K562 (cell line): ENCODE data around the gene HLTF. TPM values are rescaled to one million over a fixed set of nuclear protein-coding genes. Genes with fewer than 3 reads are reported as not detected.

Source experiments
- CBX2 ChIP-seq: fragments of 200-600 bp; sonication (generic); IDR thresholded peaks from one replicate; pipeline ENCODE4 v1.6.1; 2012; ENCODE audit warnings: mild to moderate bottlenecking, low read length, inconsistent platforms; ENCODE audit not compliant: insufficient read depth, poor library complexity, severe bottlenecking
- CHCHD3 ChIP-seq: fragments of 250-450 bp; sonication (Bioruptor Pico); IDR thresholded peaks from 2 replicates; pipeline ENCODE4 v2.1.2; 2022; ENCODE audit warnings: mild to moderate bottlenecking
- DNMT1 ChIP-seq: fragments of 450-650 bp; IDR thresholded peaks from 2 replicates; pipeline ENCODE4 v1.6.1; 2016; ENCODE audit warnings: antibody characterized with exemption, mild to moderate bottlenecking
- EWSR1 ChIP-seq: fragments of 450-650 bp; IDR thresholded peaks from 2 replicates; pipeline ENCODE4 v1.6.1; 2018; ENCODE audit warnings: borderline replicate concordance, mild to moderate bottlenecking, low read depth, moderate library complexity; ENCODE audit not compliant: partially characterized antibody
- FOSL1 ChIP-seq: fragments of 200-800 bp; sonication (Bioruptor generic); conservative IDR thresholded peaks from 2 replicates; pipeline ENCODE4 v1.6.1; 2016; ENCODE audit warnings: missing genetic modification characterization, missing compliant biosample characterization
- FOXK2 ChIP-seq, 2 experiments: fragments of 450-650 bp; IDR thresholded peaks in 1 of 2; conservative IDR thresholded peaks in 1 of 2; 2 replicates each; pipeline ENCODE4 v1.6.1; 2016; ENCODE audit warnings: low read depth in 2 of 2, mild to moderate bottlenecking in 1 of 2
- HCFC1 ChIP-seq: IDR thresholded peaks from 2 replicates; pipeline ENCODE4 v1.6.1; 2012; ENCODE audit warnings: low read depth, low read length, improper control_type of control experiment
- HSF4 ChIP-seq: fragments of 250-450 bp; sonication (Bioruptor Pico); IDR thresholded peaks from 2 replicates; pipeline ENCODE4 v2.1.2; 2022; ENCODE audit warnings: mild to moderate bottlenecking, moderate library complexity, borderline replicate concordance
- RBM14 ChIP-seq: fragments of 200-400 bp; formaldehyde crosslinking; IDR thresholded peaks from 2 replicates; pipeline ENCODE4 v1.6.1; 2018; ENCODE audit warnings: low read depth, mild to moderate bottlenecking, low read length, moderate library complexity, borderline replicate concordance; ENCODE audit not compliant: insufficient read depth
- SP2 ChIP-seq: IDR thresholded peaks from 2 replicates; pipeline ENCODE4 v1.6.1; 2011; ENCODE audit warnings: mild to moderate bottlenecking, low read depth, low read length, moderate library complexity; ENCODE audit not compliant: poor library complexity, severe bottlenecking; ENCODE audit errors: extremely low read depth
- TAF1 ChIP-seq: IDR thresholded peaks from 2 replicates; pipeline ENCODE4 v1.6.1; 2011; ENCODE audit warnings: mild to moderate bottlenecking, low read length, moderate library complexity; ENCODE audit not compliant: insufficient read depth, control insufficient read depth, severe bottlenecking; ENCODE audit errors: extremely low read depth
- TCFL5 ChIP-seq: fragments of 250-450 bp; sonication (Bioruptor Pico); conservative IDR thresholded peaks from 2 replicates; pipeline ENCODE4 v1.6.1; 2021; ENCODE audit warnings: mild to moderate bottlenecking, moderate library complexity, matching md5 sums
- ZFP36 ChIP-seq: fragments of 150-350 bp; IDR thresholded peaks from 2 replicates; pipeline ENCODE4 v1.6.1; 2018; ENCODE audit warnings: low read length, low read depth; ENCODE audit not compliant: partially characterized antibody
- ZNF282 ChIP-seq: sonication (generic); formaldehyde crosslinking; IDR thresholded peaks from 2 replicates; pipeline ENCODE4 v1.8.1; 2023; ENCODE audit warnings: missing genetic modification reagents
- ZNF41 ChIP-seq: fragments of 250-450 bp; sonication (Bioruptor Pico); conservative IDR thresholded peaks from 2 replicates; pipeline ENCODE4 v1.4.0; 2020; ENCODE audit warnings: mild to moderate bottlenecking
- polyA plus RNA-seq, 8 experiments: library from polyadenylated mRNA; depleted of rRNA in 4 of 8; stranded (reverse) in 5 of 8; unstranded in 3 of 8; fragments of >200 nt; fragmentation: Nextera tagmentation in 2 of 8; fragmentation: Illumina TruSeq in 1 of 8; extraction: Ambion mirVana in 2 of 8; extraction: Trizol in 1 of 8; gene quantifications; 2 replicates each; pipeline versions ENCODE4 v1.2.1 to v1.2.3, GENCODE V29; 2011 to 2014; ENCODE audit warnings: inconsistent platforms in 1 of 8, missing spikeins in 1 of 8
- total RNA-seq, 7 experiments: library from RNA; depleted of rRNA in 6 of 7; stranded (reverse); fragments of >200 nt in 6 of 7; fragmentation: Illumina TruSeq in 2 of 7; extraction: Trizol in 2 of 7; gene quantifications; 2 replicates each; pipeline versions ENCODE4 v1.2.1 to v1.2.3, GENCODE V29; 2011 to 2021; ENCODE audit warnings: low replicate concordance in 1 of 7
- TF ChIP-seq, protein P1 (sequence below): fragments of 250-450 bp; sonication (Bioruptor Pico); IDR thresholded peaks from 2 replicates; pipeline ENCODE4 v1.5.0; 2021; ENCODE audit warnings: mild to moderate bottlenecking, borderline replicate concordance
- TF ChIP-seq, protein P2 (sequence below), 2 experiments: fragments of 450-650 bp; conservative IDR thresholded peaks; 2 replicates each; pipeline ENCODE4 v1.6.1; 2017; ENCODE audit warnings: mild to moderate bottlenecking in 2 of 2, moderate library complexity in 2 of 2
- TF ChIP-seq, protein P3 (sequence below): fragments of 450-650 bp; IDR thresholded peaks from 2 replicates; pipeline ENCODE4 v1.6.1; 2018; ENCODE audit not compliant: partially characterized antibody

Gene HLTF
- total and polyA plus RNA-seq, 9 of the 15 experiments (the other 6 are each of a cell fraction or from before 2014, with no cell fraction given): 35.1 to 82.4 (median 50.4) TPM

DNA sequence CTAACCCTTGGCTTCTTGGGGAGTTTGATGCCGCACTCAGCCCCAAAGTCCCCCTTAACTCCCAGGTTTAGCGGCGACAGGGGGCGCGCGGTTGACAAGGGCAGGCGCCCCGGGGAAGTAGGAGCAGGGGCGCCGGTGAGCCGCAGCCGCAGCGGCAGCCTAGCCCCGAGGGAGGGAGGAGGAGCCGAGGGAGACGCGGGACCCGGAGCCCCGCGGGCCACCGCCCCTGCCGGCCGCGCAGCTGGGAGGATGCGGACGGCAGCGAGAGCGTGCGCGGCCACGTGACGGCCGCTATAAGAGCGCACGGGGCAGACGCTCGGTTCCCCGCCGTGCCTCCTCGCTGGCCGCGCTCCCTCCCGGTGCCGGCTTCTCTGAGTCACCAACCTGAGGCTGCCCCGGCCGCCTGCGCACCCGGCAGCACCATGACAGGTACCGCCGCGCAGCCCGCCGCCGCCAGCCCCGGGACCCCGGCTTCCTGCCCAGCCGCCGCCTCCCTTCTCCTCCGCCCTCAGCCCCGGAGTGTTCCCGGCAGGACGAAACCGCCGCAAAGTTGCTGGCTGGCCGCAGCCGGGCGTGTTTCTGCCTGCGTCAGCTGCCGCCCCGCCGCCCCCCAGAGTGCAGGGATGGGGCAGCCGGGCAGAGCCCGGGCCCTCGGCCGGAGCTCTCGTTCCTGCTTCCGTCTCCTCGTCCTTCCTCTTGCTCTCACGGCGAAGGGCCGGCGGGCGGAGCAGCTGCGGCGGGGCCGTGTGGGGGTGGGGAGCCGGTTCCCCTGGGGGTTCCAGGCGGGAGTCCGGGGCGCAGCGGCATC is 94.9 kb downstream of the HLTF start, which contains the start of gene GYG1 (continued):
- TF ChIP-seq HCFC1 (no peak), EWSR1 (no peak), HSF4 (CRISPR knock-in tag) (no peak), CBX2 (no peak), TCFL5 (CRISPR knock-in tag) (no peak), SP2 (no peak), RBM14 (no peak), ZNF41 (CRISPR knock-in tag) (no peak), ZNF282 (CRISPR knock-in tag) (no peak), DNMT1 (no peak), CHCHD3 (no peak), FOXK2 (conservative IDR thresholded peaks at IDR 0.05 in 1 of 2, IDR thresholded peaks at IDR 0.05 in 1 of 2; ENCODE audit: low read depth in 2 of 2) (no peak), TAF1 (peak; percentile 52), ZFP36 (no peak), FOSL1 (tag) (peak; percentile 85)
- TF ChIP-seq, protein P1, sequence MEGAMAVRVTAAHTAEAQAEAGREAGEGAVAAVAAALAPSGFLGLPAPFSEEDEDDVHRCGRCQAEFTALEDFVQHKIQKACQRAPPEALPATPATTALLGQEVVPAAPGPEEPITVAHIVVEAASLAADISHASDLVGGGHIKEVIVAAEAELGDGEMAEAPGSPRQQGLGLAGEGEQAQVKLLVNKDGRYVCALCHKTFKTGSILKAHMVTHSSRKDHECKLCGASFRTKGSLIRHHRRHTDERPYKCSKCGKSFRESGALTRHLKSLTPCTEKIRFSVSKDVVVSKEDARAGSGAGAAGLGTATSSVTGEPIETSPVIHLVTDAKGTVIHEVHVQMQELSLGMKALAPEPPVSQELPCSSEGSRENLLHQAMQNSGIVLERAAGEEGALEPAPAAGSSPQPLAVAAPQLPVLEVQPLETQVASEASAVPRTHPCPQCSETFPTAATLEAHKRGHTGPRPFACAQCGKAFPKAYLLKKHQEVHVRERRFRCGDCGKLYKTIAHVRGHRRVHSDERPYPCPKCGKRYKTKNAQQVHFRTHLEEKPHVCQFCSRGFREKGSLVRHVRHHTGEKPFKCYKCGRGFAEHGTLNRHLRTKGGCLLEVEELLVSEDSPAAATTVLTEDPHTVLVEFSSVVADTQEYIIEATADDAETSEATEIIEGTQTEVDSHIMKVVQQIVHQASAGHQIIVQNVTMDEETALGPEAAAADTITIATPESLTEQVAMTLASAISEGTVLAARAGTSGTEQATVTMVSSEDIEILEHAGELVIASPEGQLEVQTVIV: no peak
- TF ChIP-seq, protein P2, sequence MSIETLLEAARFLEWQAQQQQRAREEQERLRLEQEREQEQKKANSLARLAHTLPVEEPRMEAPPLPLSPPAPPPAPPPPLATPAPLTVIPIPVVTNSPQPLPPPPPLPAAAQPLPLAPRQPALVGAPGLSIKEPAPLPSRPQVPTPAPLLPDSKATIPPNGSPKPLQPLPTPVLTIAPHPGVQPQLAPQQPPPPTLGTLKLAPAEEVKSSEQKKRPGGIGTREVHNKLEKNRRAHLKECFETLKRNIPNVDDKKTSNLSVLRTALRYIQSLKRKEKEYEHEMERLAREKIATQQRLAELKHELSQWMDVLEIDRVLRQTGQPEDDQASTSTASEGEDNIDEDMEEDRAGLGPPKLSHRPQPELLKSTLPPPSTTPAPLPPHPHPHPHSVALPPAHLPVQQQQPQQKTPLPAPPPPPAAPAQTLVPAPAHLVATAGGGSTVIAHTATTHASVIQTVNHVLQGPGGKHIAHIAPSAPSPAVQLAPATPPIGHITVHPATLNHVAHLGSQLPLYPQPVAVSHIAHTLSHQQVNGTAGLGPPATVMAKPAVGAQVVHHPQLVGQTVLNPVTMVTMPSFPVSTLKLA (conservative IDR thresholded peaks at IDR 0.05): peak; percentile 82 to 94
- TF ChIP-seq, protein P3, sequence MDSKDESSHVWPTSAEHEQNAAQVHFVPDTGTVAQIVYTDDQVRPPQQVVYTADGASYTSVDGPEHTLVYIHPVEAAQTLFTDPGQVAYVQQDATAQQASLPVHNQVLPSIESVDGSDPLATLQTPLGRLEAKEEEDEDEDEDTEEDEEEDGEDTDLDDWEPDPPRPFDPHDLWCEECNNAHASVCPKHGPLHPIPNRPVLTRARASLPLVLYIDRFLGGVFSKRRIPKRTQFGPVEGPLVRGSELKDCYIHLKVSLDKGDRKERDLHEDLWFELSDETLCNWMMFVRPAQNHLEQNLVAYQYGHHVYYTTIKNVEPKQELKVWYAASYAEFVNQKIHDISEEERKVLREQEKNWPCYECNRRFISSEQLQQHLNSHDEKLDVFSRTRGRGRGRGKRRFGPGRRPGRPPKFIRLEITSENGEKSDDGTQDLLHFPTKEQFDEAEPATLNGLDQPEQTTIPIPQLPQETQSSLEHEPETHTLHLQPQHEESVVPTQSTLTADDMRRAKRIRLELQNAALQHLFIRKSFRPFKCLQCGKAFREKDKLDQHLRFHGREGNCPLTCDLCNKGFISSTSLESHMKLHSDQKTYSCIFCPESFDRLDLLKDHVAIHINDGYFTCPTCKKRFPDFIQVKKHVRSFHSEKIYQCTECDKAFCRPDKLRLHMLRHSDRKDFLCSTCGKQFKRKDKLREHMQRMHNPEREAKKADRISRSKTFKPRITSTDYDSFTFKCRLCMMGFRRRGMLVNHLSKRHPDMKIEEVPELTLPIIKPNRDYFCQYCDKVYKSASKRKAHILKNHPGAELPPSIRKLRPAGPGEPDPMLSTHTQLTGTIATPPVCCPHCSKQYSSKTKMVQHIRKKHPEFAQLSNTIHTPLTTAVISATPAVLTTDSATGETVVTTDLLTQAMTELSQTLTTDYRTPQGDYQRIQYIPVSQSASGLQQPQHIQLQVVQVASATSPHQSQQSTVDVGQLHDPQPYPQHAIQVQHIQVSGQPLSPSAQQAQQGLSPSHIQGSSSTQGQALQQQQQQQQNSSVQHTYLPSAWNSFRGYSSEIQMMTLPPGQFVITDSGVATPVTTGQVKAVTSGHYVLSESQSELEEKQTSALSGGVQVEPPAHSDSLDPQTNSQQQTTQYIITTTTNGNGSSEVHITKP: no peak
